Fibroblast of the aortic adventitia (primary cell): Measurements from ENCODE around the gene CENPH. TPM values are rescaled to one million over a fixed set of nuclear protein-coding genes. Genes with fewer than 3 reads are reported as not detected.
A peak's percentile ranks its signal among the peaks of the same experiment; 100 is the strongest.
"Not testable (repeated sequence)": the region's sequence is repeated elsewhere in the genome, so short reads cannot be mapped to it uniquely, and the experiment has no call there.

Source experiments
- DNase-seq: peaks from one replicate; pipeline ENCODE4 v3.0.0-alpha.2; 2010; ENCODE audit warnings: low read depth
- H3K4me3 ChIP-seq: 2 replicates; pipeline ENCODE4 v1.5.1; 2011; ENCODE audit warnings: low read depth, mild to moderate bottlenecking, control low read depth, low read length, moderate library complexity
- CTCF ChIP-seq: IDR thresholded peaks from 2 replicates; pipeline ENCODE4 v1.5.1; 2011; ENCODE audit warnings: mild to moderate bottlenecking, low read length, control low read depth, inconsistent platforms; ENCODE audit not compliant: insufficient read depth
- total RNA-seq: library from RNA; depleted of rRNA; stranded (reverse); fragments of >200 nt; gene quantifications from 2 replicates; pipeline ENCODE4 v1.2.3, GENCODE V29; 2012; ENCODE audit warnings: low replicate concordance

CENPH gene
- total RNA-seq, 1 donor = 20.2 TPM

- DNase-seq = no peak
- H3K4me3 ChIP-seq = no peak overlapping the region
- TF ChIP-seq CTCF = no peak
These were observed 18.9 kb upstream of the CENPH start for GRCh38 chr5:69170495-69170894.

GRCh38 chr5:69170969-69171368, 18.4 kb upstream of the CENPH start:
- TF ChIP-seq CTCF = no peak
- DNase-seq = no peak
- no peak overlapping the region for H3K4me3 ChIP-seq

- not testable (repeated sequence) for H3K4me3 ChIP-seq, DNase-seq
These were observed 7.6 kb upstream of the CENPH start for GRCh38 chr5:69181659-69182293.

DNA sequence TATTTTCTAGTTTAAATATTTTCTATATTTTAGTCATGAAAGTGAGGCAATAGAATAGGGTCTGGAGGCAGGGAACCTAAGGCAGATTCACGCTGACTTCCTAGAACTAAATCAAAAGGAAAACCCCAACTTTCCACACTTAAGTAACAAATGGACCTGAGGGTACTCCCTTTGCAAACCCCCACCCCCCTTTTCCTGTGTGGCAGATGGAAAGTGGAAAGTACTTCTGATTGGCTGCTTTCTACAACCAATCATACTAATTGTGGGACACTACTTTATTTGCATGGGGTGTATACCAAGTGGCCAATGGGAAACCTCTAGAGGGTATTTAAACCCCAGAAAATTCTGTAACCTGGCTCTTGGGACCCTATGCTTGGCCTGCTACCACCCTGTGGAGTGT, 4.8 kb upstream of the CENPH start:
- no peak for TF ChIP-seq CTCF
- no peak overlapping the region for H3K4me3 ChIP-seq
- no peak for DNase-seq

- TF ChIP-seq CTCF = no peak
- DNase-seq = no peak
- no peak overlapping the region for H3K4me3 ChIP-seq
These were observed 2.0 kb upstream of the CENPH start for GRCh38 chr5:69187342-69187741.

GRCh38 chr5:69188811-69189161, 597 bp upstream of the CENPH start:
- peak overlapping the region; percentile 79 for H3K4me3 ChIP-seq
- DNase-seq = no peak
- TF ChIP-seq CTCF = no peak

GRCh38 chr5:69202497-69202896, 13.1 kb downstream of the CENPH start:
- H3K4me3 ChIP-seq = no peak overlapping the region
- DNase-seq = no peak
- no peak for TF ChIP-seq CTCF
